Ascending aorta (tissue), 2 donors: ENCODE measurements around the gene KSR1. TPM values are rescaled to one million over a fixed set of nuclear protein-coding genes. Genes with fewer than 3 reads are reported as not detected.

Experiments used
- DNase-seq, 2 donors: peaks; one replicate each; pipeline ENCODE4 v3.0.0-alpha.2; 2019; ENCODE audit warnings: low spot score in 2 of 2
- H3K27ac ChIP-seq, 2 donors: fragments of 200-600 bp; sonication (generic); one replicate each; pipeline ENCODE4 v1.5.1; 2016 to 2017; ENCODE audit warnings: mild to moderate bottlenecking in 1 of 2
- H3K27me3 ChIP-seq: fragments of 200-600 bp; sonication (generic); one replicate; pipeline ENCODE4 v1.5.1; 2017
- H3K36me3 ChIP-seq, 2 donors: fragments of 200-600 bp; sonication (generic); one replicate each; pipeline ENCODE4 v1.5.1; 2016
- H3K4me1 ChIP-seq, 2 donors: fragments of 200-600 bp; sonication (generic); one replicate each; pipeline ENCODE4 v1.5.1; 2016 to 2017; ENCODE audit warnings: mild to moderate bottlenecking in 1 of 2
- H3K4me3 ChIP-seq, 2 donors: fragments of 200-600 bp; sonication (generic); one replicate each; pipeline ENCODE4 v1.5.1; 2016 to 2017; ENCODE audit warnings: mild to moderate bottlenecking in 1 of 2
- H3K9me3 ChIP-seq, 2 donors: fragments of 200-600 bp; sonication (generic); one replicate each; pipeline ENCODE4 v1.5.1; 2016
- intact Hi-C: fragments of 100-400 bp; cut with DNase I; formaldehyde crosslinking; loops from one replicate; pipeline ENCODE4 v1.15.1; 2023
- total RNA-seq: library from RNA; depleted of rRNA; stranded (reverse); fragments of >200 nt; gene quantifications from one replicate; pipeline ENCODE4 v1.1.0, GENCODE V29; 2016
- TF ChIP-seq, protein P1 (sequence below), 3 experiments: fragments of 200-600 bp in 2 of 3; fragments of 450-650 bp in 1 of 3; sonication (generic) in 2 of 3; IDR thresholded peaks; one replicate each; pipeline ENCODE4 v1.5.1; 2016 to 2019; ENCODE audit warnings: antibody characterized with exemption in 3 of 3, mild to moderate bottlenecking in 1 of 3, moderate library complexity in 1 of 3

KSR1 gene
- total RNA-seq, 1 donor from 2014 or later = 42.6 TPM

DNA sequence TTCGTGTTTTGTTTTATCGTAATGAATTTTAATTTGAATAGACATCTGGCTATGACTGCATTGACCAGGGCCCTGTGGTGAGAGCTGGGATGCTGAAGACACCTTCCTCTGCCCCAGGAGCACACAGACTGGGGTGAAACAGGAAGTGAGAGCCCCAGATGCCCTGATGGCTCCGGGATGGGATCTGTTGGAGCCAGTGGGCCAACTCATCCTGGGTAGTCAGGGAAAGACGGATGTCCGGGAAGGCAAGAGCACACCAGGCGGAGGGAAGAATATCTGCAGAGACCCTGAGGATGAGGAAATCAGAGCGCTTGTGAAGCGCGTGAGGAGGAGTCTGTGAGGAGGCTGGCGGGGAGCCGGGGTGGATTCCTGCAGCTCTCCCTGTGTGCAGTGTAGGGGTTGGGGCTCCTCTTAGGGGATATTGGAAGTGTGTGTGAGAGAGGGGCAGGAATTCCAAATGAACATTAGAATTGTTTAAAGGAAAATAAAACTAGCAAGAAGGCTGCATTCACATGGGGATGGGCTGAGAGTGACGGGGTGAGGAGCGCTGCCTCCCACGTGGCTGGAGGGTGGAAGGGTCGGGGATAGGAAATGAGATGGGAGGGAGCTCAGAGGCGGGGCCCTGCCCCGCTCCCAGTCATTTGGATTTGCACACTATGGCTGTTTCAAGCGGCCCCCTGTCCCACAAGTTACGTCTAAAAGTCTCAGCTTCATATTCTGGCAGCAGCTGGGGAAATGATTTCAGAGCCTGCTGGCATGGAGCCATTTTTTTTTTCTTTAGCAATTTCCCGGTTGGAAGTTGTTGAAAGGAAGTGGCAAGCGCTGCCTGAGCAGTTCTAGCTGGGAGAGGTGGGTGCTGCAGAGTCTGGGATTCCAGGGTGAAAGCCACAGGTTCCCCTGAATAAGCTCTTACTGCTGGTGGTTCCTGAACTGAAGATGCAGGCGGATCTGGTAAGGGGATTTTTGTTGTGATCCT is 103.5 kb downstream of the KSR1 start:
- Histone ChIP-seq H3K9me3 (no peaks in the 10 kb centered on the region), H3K27ac (peak overlapping the region; percentile 31 to 53), H3K36me3 (no peaks in the 10 kb centered on the region), H3K27me3 (no peaks in the 10 kb centered on the region), H3K4me1 (peaks cover 0 to 6% of the 10 kb centered on the region in 2 donors), H3K4me3 (peak overlapping the region in 1 of 2 donors; percentile 28)
- TF ChIP-seq, protein P1, sequence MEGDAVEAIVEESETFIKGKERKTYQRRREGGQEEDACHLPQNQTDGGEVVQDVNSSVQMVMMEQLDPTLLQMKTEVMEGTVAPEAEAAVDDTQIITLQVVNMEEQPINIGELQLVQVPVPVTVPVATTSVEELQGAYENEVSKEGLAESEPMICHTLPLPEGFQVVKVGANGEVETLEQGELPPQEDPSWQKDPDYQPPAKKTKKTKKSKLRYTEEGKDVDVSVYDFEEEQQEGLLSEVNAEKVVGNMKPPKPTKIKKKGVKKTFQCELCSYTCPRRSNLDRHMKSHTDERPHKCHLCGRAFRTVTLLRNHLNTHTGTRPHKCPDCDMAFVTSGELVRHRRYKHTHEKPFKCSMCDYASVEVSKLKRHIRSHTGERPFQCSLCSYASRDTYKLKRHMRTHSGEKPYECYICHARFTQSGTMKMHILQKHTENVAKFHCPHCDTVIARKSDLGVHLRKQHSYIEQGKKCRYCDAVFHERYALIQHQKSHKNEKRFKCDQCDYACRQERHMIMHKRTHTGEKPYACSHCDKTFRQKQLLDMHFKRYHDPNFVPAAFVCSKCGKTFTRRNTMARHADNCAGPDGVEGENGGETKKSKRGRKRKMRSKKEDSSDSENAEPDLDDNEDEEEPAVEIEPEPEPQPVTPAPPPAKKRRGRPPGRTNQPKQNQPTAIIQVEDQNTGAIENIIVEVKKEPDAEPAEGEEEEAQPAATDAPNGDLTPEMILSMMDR (IDR thresholded peaks at IDR 0.05) = no peak
- DNase-seq = peak in 1 of 2 donors; percentile 76
- intact Hi-C loops = loop anchor here (2.0 to 5.0 kb wide), 2 partner anchors 38 to 67 kb away; no protein-coding TSS in a partner anchor

DNA sequence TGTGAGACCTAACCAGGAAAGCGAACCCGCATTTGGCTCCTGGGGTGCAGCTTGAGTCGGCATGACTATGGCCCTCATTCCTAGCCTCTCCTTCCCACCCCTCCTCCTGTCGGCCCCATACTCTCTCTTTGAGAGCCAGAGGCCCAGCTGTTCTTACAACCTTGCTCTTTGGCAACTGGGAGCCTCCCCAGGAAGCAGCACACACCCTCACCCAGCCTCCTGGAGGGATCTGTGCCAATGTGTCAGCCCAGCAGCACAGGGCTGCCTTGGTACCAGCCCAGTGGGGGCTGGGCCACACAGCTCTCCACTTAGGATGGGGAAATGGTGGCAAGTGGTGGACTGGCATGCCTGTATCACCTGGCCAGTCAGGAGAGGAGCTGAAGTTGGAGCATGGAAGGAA is 104.4 kb downstream of the KSR1 start:
- no peaks in the 10 kb centered on the region for H3K36me3 ChIP-seq
- H3K4me1 ChIP-seq = peaks cover 0 to 6% of the 10 kb centered on the region in 2 donors
- peak overlapping the region in 1 of 2 donors; percentile 28 for H3K4me3 ChIP-seq
- TF ChIP-seq, protein P1 (IDR thresholded peaks at IDR 0.05) = no peak
- H3K27me3 ChIP-seq = no peaks in the 10 kb centered on the region
- H3K27ac ChIP-seq = peak overlapping the region in 1 of 2 donors; percentile 31
- no peaks in the 10 kb centered on the region for H3K9me3 ChIP-seq
- intact Hi-C loops = loop anchor here (2.0 to 5.0 kb wide), 2 partner anchors 37 to 68 kb away; no protein-coding TSS in a partner anchor
- no peak for DNase-seq

DNA sequence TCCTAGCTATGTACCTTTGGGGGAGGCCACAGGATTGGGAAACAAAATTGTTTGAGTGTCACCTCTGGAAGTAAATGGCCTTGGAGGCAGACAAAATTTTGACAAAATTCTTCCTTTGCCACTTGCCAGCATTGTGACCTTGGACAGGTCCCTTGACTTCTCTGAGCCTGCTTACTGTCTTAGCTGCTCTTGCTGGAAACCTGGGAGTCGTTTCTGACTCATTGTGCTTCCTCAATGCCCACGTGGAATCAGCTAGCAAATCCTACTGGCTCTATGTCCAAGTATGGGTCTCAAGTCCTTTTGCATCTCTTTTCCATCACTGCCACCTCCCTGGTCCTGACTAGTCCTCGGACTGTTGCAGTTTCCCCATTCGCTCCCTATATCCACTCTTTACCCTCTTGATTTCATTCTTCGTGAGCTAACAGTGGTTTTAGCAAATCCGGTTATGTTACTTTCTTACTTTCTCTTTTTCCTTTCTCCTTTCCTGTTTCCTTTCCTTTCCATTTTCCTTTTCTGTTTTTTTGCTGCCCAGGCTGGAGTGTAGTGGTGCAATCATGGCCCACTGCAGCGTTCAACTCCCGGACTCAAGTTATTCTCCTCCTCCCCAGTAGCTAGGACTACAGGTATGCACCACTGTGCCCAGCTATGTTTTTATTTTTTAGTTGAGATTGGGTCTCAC is 106.7 kb downstream of the KSR1 start:
- DNase-seq = no peak
- peak overlapping the region in 1 of 2 donors; percentile 29 for H3K27ac ChIP-seq

DNA sequence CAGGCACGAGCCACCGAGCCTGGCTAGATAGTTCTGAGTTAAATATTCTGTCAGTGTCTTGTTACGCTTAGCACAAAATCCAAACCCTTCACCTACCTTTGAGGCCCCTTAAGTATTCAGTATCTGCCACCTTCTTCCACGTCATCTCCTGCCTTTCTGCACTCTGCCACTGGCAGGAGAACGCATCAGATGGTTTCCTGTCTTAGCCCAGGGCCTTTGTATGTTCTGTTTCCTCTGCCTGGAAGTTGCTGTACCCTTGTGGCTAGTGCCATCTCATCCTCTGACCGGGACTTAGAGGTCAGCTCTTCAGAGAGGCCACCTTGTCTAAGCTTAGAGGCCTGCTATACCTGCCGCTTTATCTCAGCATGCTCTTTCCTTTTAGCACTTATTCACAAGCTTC is 107.3 kb downstream of the KSR1 start:
- Histone ChIP-seq H3K27ac (peak overlapping the region in 1 of 2 donors; percentile 29), H3K4me1 (peaks cover 0 to 6% of the 10 kb centered on the region in 2 donors), H3K4me3 (no peak overlapping the region), H3K36me3 (no peaks in the 10 kb centered on the region), H3K27me3 (no peaks in the 10 kb centered on the region), H3K9me3 (no peaks in the 10 kb centered on the region)
- intact Hi-C loops = loop anchor here (5.0 kb wide), 1 partner anchor 34 kb away; no protein-coding TSS in a partner anchor
- TF ChIP-seq, protein P1 (IDR thresholded peaks at IDR 0.05) = no peak
- no peak for DNase-seq

More for the DNA sequence above, 106.7 kb downstream of the KSR1 start:
- Histone ChIP-seq H3K4me3 (no peak overlapping the region), H3K27me3 (no peaks in the 10 kb centered on the region), H3K4me1 (peaks cover 0 to 6% of the 10 kb centered on the region in 2 donors), H3K36me3 (no peaks in the 10 kb centered on the region), H3K9me3 (no peaks in the 10 kb centered on the region)
- intact Hi-C loops = loop anchor here (5.0 kb wide), 1 partner anchor 34 kb away; no protein-coding TSS in a partner anchor
- TF ChIP-seq, protein P1 (IDR thresholded peaks at IDR 0.05) = no peak

DNA sequence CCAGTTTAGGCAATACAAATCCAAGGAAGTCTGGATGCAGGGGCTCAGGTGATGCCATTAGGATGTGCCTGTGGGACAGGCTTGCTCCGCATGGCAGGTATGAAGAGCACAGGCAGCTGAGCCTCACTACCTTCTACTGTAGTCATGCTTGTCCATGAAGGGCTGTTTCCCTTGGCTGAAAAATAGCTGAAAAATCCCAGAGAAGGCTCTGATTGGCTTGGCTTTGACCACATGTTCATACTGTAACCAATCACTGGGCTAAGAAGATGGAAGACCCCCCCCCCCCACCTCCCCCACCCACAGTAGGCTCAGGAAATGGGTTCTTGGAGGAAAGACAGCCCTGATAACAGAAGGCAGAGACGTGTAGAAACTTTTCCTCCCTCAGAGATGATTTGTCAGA is 108.2 kb downstream of the KSR1 start:
- intact Hi-C loops = loop anchor here (5.0 kb wide), 1 partner anchor 33 kb away; no protein-coding TSS in a partner anchor
- Histone ChIP-seq H3K36me3 (no peaks in the 10 kb centered on the region), H3K27ac (no peak overlapping the region), H3K9me3 (no peaks in the 10 kb centered on the region), H3K27me3 (no peaks in the 10 kb centered on the region), H3K4me1 (peaks cover 0 to 5% of the 10 kb centered on the region in 2 donors), H3K4me3 (no peak overlapping the region)
- no peak for DNase-seq
- TF ChIP-seq, protein P1 (IDR thresholded peaks at IDR 0.05) = no peak
